Measurements from ENCODE around the gene CLINT1.

DNA sequence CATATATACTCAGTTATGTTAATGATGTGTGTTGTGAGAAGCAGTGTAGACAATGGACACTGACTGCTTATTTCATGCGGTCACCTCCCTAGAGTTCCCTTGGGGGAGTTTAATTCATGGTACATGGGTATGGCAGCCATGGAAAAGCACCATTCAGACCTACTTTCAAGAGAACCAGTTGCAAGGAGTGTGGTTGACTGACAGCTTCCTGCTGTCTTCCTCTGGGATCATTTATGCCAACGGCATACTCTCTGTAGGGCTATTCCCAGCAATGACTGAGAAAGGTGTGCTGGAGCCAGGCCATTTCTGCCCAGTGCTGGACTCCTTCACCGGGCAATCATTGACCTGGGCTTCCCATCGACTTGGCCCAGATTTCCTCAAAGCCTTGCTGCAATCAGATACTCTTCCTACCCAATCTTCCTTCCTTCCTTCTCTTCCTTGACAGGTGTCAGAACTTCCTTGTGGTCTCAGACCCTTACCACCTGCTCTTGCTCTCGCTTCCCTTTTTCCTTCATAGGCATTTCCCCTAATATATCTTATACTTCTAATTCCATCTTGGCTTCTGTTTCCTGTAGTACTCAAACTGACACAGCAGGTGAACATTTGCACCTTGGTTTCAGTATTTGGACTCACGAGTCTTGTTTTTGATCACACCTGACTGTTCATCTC is 3.4 kb upstream of the CLINT1 start:
- TF ChIP-seq, protein P1, sequence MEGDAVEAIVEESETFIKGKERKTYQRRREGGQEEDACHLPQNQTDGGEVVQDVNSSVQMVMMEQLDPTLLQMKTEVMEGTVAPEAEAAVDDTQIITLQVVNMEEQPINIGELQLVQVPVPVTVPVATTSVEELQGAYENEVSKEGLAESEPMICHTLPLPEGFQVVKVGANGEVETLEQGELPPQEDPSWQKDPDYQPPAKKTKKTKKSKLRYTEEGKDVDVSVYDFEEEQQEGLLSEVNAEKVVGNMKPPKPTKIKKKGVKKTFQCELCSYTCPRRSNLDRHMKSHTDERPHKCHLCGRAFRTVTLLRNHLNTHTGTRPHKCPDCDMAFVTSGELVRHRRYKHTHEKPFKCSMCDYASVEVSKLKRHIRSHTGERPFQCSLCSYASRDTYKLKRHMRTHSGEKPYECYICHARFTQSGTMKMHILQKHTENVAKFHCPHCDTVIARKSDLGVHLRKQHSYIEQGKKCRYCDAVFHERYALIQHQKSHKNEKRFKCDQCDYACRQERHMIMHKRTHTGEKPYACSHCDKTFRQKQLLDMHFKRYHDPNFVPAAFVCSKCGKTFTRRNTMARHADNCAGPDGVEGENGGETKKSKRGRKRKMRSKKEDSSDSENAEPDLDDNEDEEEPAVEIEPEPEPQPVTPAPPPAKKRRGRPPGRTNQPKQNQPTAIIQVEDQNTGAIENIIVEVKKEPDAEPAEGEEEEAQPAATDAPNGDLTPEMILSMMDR (conservative IDR thresholded peaks at IDR 0.05): no peak
- TF ChIP-seq ZFX (IDR thresholded peaks at IDR 0.05): no peak

Measured in C4-2B (cell line).